HG03045 (cell line): ENCODE results near the gene AFF1.
"Not testable (repeated sequence)": the region's sequence is repeated elsewhere in the genome, so short reads cannot be mapped to it uniquely, and the experiment has no call there.

ENCODE experiments used
- ATAC-seq: cut with Tn5 transposase; IDR thresholded peaks from one replicate; pipeline ENCODE4 v1.9.1; 2021; ENCODE audit warnings: mild to moderate bottlenecking, moderate library complexity; ENCODE audit not compliant: unreplicated experiment

The AFF1 gene

GRCh38 chr4:87132035-87132434, 197.2 kb downstream of the AFF1 start:
- no peak for ATAC-seq

GRCh38 chr4:87133183-87133582, 198.4 kb downstream of the AFF1 start:
- no peak for ATAC-seq

- ATAC-seq = no peak
Measured at GRCh38 chr4:87134122-87134521, 199.3 kb downstream of the AFF1 start.

GRCh38 chr4:87141428-87141827, 206.6 kb downstream of the AFF1 start:
- no peak for ATAC-seq

GRCh38 chr4:87144356-87144755, 209.5 kb downstream of the AFF1 start:
- ATAC-seq = no peak

GRCh38 chr4:87145934-87146333, 211.1 kb downstream of the AFF1 start:
- not testable (repeated sequence) for ATAC-seq

- ATAC-seq = no peak
Measured at GRCh38 chr4:87147116-87147515, 212.3 kb downstream of the AFF1 start.

GRCh38 chr4:87150498-87151261, 215.9 kb downstream of the AFF1 start:
- ATAC-seq = peak; percentile 55

GRCh38 chr4:87151730-87152129, 216.9 kb downstream of the AFF1 start:
- no peak for ATAC-seq

- ATAC-seq = no peak
Measured at GRCh38 chr4:87152310-87153041, 217.7 kb downstream of the AFF1 start.

GRCh38 chr4:87153078-87153870, 218.5 kb downstream of the AFF1 start:
- no peak for ATAC-seq

- no peak for ATAC-seq
Measured at GRCh38 chr4:87165892-87166291, 231.1 kb downstream of the AFF1 start.

- ATAC-seq = no peak
Measured at GRCh38 chr4:87166296-87166854, 231.6 kb downstream of the AFF1 start.

- no peak for ATAC-seq
Measured at GRCh38 chr4:87171944-87172343, 237.1 kb downstream of the AFF1 start.

GRCh38 chr4:87174672-87175071, 239.9 kb downstream of the AFF1 start:
- ATAC-seq = no peak

GRCh38 chr4:87179751-87180150, 244.9 kb downstream of the AFF1 start:
- no peak for ATAC-seq

GRCh38 chr4:87180767-87181166, 246.0 kb downstream of the AFF1 start:
- no peak for ATAC-seq

- no peak for ATAC-seq
Measured at GRCh38 chr4:87185146-87185870, 250.5 kb downstream of the AFF1 start.

GRCh38 chr4:87188048-87188447, 253.2 kb downstream of the AFF1 start:
- no peak for ATAC-seq

- no peak for ATAC-seq
Measured at GRCh38 chr4:87188932-87189331, 254.1 kb downstream of the AFF1 start.
